Measurements from ENCODE around the gene ZBTB11.
"Not testable (repeated sequence)": the region's sequence is repeated elsewhere in the genome, so short reads cannot be mapped to it uniquely, and the experiment has no call there.

ZBTB11 gene

GRCh38 chr3:101690972-101691371, 14.0 kb upstream of the ZBTB11 start:
- POLR2A ChIA-PET (ENCODE audit: low non-redundant PET) = interaction anchor here (0.7 to 1.0 kb wide), 2 partner anchors 13 to 33 kb away, joined by 3 to 6 read pairs; partner anchors contain the start of gene CEP97
- no peak for DNase-seq (ENCODE audit: low spot score)
- TF ChIP-seq CTCF (conservative IDR thresholded peaks at IDR 0.05; ENCODE audit: low read depth) = no peak
- CTCF ChIA-PET = no interaction called here
- H3K27ac ChIP-seq = no peak overlapping the region

- H3K27ac ChIP-seq = no peak overlapping the region
- POLR2A ChIA-PET (ENCODE audit: low non-redundant PET) = no interaction called here
- CTCF ChIA-PET = interaction anchor here (0.6 kb wide), 1 partner anchor 17 kb away, joined by 3 read pairs; no protein-coding TSS in a partner anchor
- TF ChIP-seq CTCF (conservative IDR thresholded peaks at IDR 0.05; ENCODE audit: low read depth) = no peak
- no peak for DNase-seq (ENCODE audit: low spot score)
Observed at GRCh38 chr3:101689286-101689685, 12.4 kb upstream of the ZBTB11 start.

GRCh38 chr3:101687142-101687931, 10.4 kb upstream of the ZBTB11 start:
- POLR2A ChIA-PET (ENCODE audit: low non-redundant PET) = interaction anchor here (1.2 kb wide), 1 partner anchor 11 kb away, joined by 6 read pairs; the partner anchor contains the start of gene ZBTB11
- CTCF ChIA-PET = interaction anchor here (0.6 kb wide), 1 partner anchor 50 kb away, joined by 6 read pairs; no protein-coding TSS in a partner anchor
- DNase-seq (ENCODE audit: low spot score) = no peak
- no peak for TF ChIP-seq CTCF (conservative IDR thresholded peaks at IDR 0.05; ENCODE audit: low read depth)
- peak overlapping the region; percentile 97 for H3K27ac ChIP-seq

GRCh38 chr3:101685870-101686307, 9.0 kb upstream of the ZBTB11 start:
- H3K27ac ChIP-seq = peak overlapping the region; percentile 97
- ChIA-PET CTCF (no interaction called here), POLR2A (ENCODE audit: low non-redundant PET) (interaction anchor here (0.6 to 1.2 kb wide), 2 partner anchors 8 to 9 kb away, joined by 3 to 6 read pairs; partner anchors contain the start of gene ZBTB11)
- DNase-seq (ENCODE audit: low spot score) = no peak
- TF ChIP-seq CTCF (conservative IDR thresholded peaks at IDR 0.05; ENCODE audit: low read depth) = no peak

GRCh38 chr3:101685050-101685400, 8.1 kb upstream of the ZBTB11 start:
- H3K27ac ChIP-seq = no peak overlapping the region
- DNase-seq (ENCODE audit: low spot score) = no peak
- ChIA-PET CTCF (interaction anchor here (0.6 kb wide), 1 partner anchor 1299 kb away, joined by 7 read pairs; no protein-coding TSS in a partner anchor), POLR2A (ENCODE audit: low non-redundant PET) (interaction anchor here (0.6 to 0.7 kb wide), 3 partner anchors 18 to 95 kb away, joined by 3 to 4 read pairs (median 3); no protein-coding TSS in a partner anchor)
- TF ChIP-seq CTCF (conservative IDR thresholded peaks at IDR 0.05; ENCODE audit: low read depth) = no peak

- ChIA-PET POLR2A (ENCODE audit: low non-redundant PET) (no interaction called here), CTCF (no interaction called here)
- no peak for TF ChIP-seq CTCF (conservative IDR thresholded peaks at IDR 0.05; ENCODE audit: low read depth)
- no peak for DNase-seq (ENCODE audit: low spot score)
- H3K27ac ChIP-seq = peak overlapping the region; percentile 49
Observed at GRCh38 chr3:101680466-101680865, 3.5 kb upstream of the ZBTB11 start.

GRCh38 chr3:101678837-101679236, 1.9 kb upstream of the ZBTB11 start:
- CTCF ChIA-PET; DNase-seq (ENCODE audit: low spot score); POLR2A ChIA-PET (ENCODE audit: low non-redundant PET): not testable (repeated sequence)
- H3K27ac ChIP-seq = peak overlapping the region; percentile 96
